H1 (cell line): ENCODE data around the gene FNDC5. TPM values are rescaled to one million over a fixed set of nuclear protein-coding genes. Genes with fewer than 3 reads are reported as not detected.

ENCODE experiments used
- CBX8 ChIP-seq: fragments of 300-800, 300-1000 bp; sonication (generic); IDR thresholded peaks from 2 replicates; pipeline ENCODE4 v1.7.1; 2016; ENCODE audit warnings: low read depth, low read length, borderline replicate concordance
- CREB1 ChIP-seq: IDR thresholded peaks from 2 replicates; pipeline ENCODE4 v1.6.1; 2012; ENCODE audit warnings: inconsistent platforms
- CTBP2 ChIP-seq: IDR thresholded peaks from 2 replicates; pipeline ENCODE4 v1.7.0; 2011; ENCODE audit warnings: borderline replicate concordance, mild to moderate bottlenecking, moderate library complexity, mixed read lengths, low read length; ENCODE audit not compliant: insufficient read depth, insufficient read length
- EP300 ChIP-seq, 2 experiments: IDR thresholded peaks; 1 replicate in 1 of 2; 2 replicates in 1 of 2; pipeline ENCODE4 v1.6.1; 2011 to 2012; ENCODE audit warnings: low read depth in 2 of 2, low read length in 2 of 2, mild to moderate bottlenecking in 2 of 2, borderline replicate concordance in 1 of 2, inconsistent platforms in 1 of 2, moderate library complexity in 1 of 2
- GABPA ChIP-seq: IDR thresholded peaks from 2 replicates; pipeline ENCODE4 v1.6.1; 2011; ENCODE audit warnings: mild to moderate bottlenecking, low read length, moderate library complexity, borderline replicate concordance; ENCODE audit not compliant: insufficient read depth
- HDAC2 ChIP-seq, 2 experiments: fragments of 300-600 bp in 1 of 2; sonication (generic) in 1 of 2; IDR thresholded peaks; 2 replicates each; pipeline ENCODE4 v1.6.1; 2011 to 2012; ENCODE audit warnings: low read depth in 2 of 2, low read length in 2 of 2, mild to moderate bottlenecking in 2 of 2, moderate library complexity in 2 of 2, borderline replicate concordance in 1 of 2, inconsistent platforms in 1 of 2
- KDM1A ChIP-seq: fragments of 200-600, 300-600 bp; sonication (generic); IDR thresholded peaks from 2 replicates; pipeline ENCODE4 v1.7.1; 2016; ENCODE audit warnings: mild to moderate bottlenecking, low read length, borderline replicate concordance
- KDM4A ChIP-seq: IDR thresholded peaks from one replicate; pipeline ENCODE4 v1.7.1; 2012; ENCODE audit warnings: low read depth, mild to moderate bottlenecking, moderate library complexity, low read length, inconsistent platforms; ENCODE audit not compliant: severe bottlenecking
- KDM5A ChIP-seq: fragments of 200-600 bp; IDR thresholded peaks from 2 replicates; pipeline ENCODE4 v1.7.1; 2012; ENCODE audit warnings: mild to moderate bottlenecking, low read length, inconsistent platforms, mixed read lengths
- MAFK ChIP-seq: IDR thresholded peaks from 2 replicates; pipeline ENCODE4 v1.6.1; 2012; ENCODE audit warnings: low read depth, mild to moderate bottlenecking, improper control_type of control experiment, low read length
- NRF1 ChIP-seq: IDR thresholded peaks from 2 replicates; pipeline ENCODE4 v1.6.1; 2011; ENCODE audit warnings: mild to moderate bottlenecking, low read depth, low read length, improper control_type of control experiment
- POU5F1 ChIP-seq: IDR thresholded peaks from 2 replicates; pipeline ENCODE4 v1.6.1; 2011; ENCODE audit warnings: low read depth, mild to moderate bottlenecking, low read length, moderate library complexity
- RAD21 ChIP-seq, 2 experiments: IDR thresholded peaks in 1 of 2; conservative IDR thresholded peaks in 1 of 2; 2 replicates each; pipeline ENCODE4 v1.6.1; 2011; ENCODE audit warnings: low read depth in 2 of 2, low read length in 2 of 2, improper control_type of control experiment in 1 of 2, inconsistent platforms in 1 of 2, mild to moderate bottlenecking in 1 of 2, moderate library complexity in 1 of 2
- RNF2 ChIP-seq: fragments of 200-900, 300-1000 bp; sonication (generic); IDR thresholded peaks from 2 replicates; pipeline ENCODE4 v1.7.1; 2016; ENCODE audit warnings: borderline replicate concordance, low read depth, mild to moderate bottlenecking, antibody characterized with exemption, low read length; ENCODE audit not compliant: poor library complexity, severe bottlenecking; ENCODE audit errors: missing control alignments
- SAP30 ChIP-seq: fragments of 300-600 bp; sonication (generic); IDR thresholded peaks from 2 replicates; pipeline ENCODE4 v1.7.1; 2012; ENCODE audit warnings: low read length, moderate library complexity, mild to moderate bottlenecking, inconsistent platforms; ENCODE audit not compliant: insufficient read depth, insufficient replicate concordance
- SIRT6 ChIP-seq: IDR thresholded peaks from one replicate; pipeline ENCODE4 v1.7.1; 2012; ENCODE audit warnings: low read length, inconsistent platforms
- SIX5 ChIP-seq: IDR thresholded peaks from 2 replicates; pipeline ENCODE4 v1.6.1; 2011; ENCODE audit warnings: mild to moderate bottlenecking, low read depth, low read length
- SP2 ChIP-seq: IDR thresholded peaks from 2 replicates; pipeline ENCODE4 v1.6.1; 2012; ENCODE audit warnings: mild to moderate bottlenecking, low read length, inconsistent platforms
- SP4 ChIP-seq: IDR thresholded peaks from 2 replicates; pipeline ENCODE4 v1.6.1; 2012; ENCODE audit warnings: low read length, inconsistent platforms
- TAF7 ChIP-seq: optimal IDR thresholded peaks from 2 replicates; pipeline ENCODE3; 2011; ENCODE audit warnings: low read depth, mild to moderate bottlenecking, inconsistent platforms, low read length, moderate library complexity, borderline replicate concordance
- TCF12 ChIP-seq: IDR thresholded peaks from 2 replicates; pipeline ENCODE4 v1.6.1; 2011; ENCODE audit warnings: low read depth, mild to moderate bottlenecking, low read length
- polyA plus RNA-seq, 7 experiments: library from polyadenylated mRNA; depleted of rRNA in 3 of 7; stranded (reverse) in 5 of 7; unstranded in 2 of 7; fragments of >200 nt in 5 of 7; fragments of 200-250 nt in 2 of 7; gene quantifications; 1 replicate in 5 of 7; 2 replicates in 1 of 7; 4 replicates in 1 of 7; pipeline versions ENCODE4 v1.2.1 to v1.2.3, GENCODE V29; 2011 to 2013; ENCODE audit warnings: missing spikeins in 2 of 7, mixed read lengths in 2 of 7
- total RNA-seq: library from RNA; stranded (reverse); fragmentation: NEBNext Ultra II Directional; extraction: Animal tissue kit (Norgen Biotek cat#: 25700); gene quantifications from 2 replicates; pipeline ENCODE4 v1.2.1, GENCODE V29; 2021

The FNDC5 gene
- total and polyA plus RNA-seq, 2 of the 8 experiments (the other 6 are each of a cell fraction or from before 2014, with no cell fraction given), result 1.8 to 2.0 TPM

- TF ChIP-seq CREB1 (no peak; the same call in 1 of the 2 replicates), EP300 (IDR thresholded peaks at IDR 0.05; ENCODE audit: borderline replicate concordance in 1 of 2, low read depth in 2 of 2, low read length in 2 of 2) (no peak), HDAC2 (IDR thresholded peaks at IDR 0.05; ENCODE audit: borderline replicate concordance in 1 of 2, low read depth in 2 of 2, low read length in 2 of 2) (0 out of 4 replicates have a peak, but pooled peaks of 1 of the 2 experiments have one; percentile 77), TAF7 (peak; percentile 48), KDM4A (no peak), KDM1A (no peak), GABPA (no peak), RNF2 (no peak), KDM5A (no peak), POU5F1 (no peak), SIX5 (no peak), SP2 (no peak), SAP30 (no peak), SP4 (peak; percentile 70; the same call in 1 of the 2 replicates), TCF12 (peak; percentile 68; the same call in 1 of the 2 replicates), RAD21 (IDR thresholded peaks at IDR 0.05 in 1 of 2, conservative IDR thresholded peaks at IDR 0.05 in 1 of 2; ENCODE audit: low read depth in 2 of 2, low read length in 2 of 2) (peak; percentile 34 to 57; a peak in 3 of 4 replicates), MAFK (no peak), CBX8 (no peak), NRF1 (0 out of 2 replicates have a peak, but pooled peaks have one; percentile 2), SIRT6 (no peak), CTBP2 (no peak)
- TF ChIP-seq, all 59 proteins: peak for 19
Measured at GRCh38 chr1:32892368-32893197, 21.9 kb upstream of the FNDC5 start (continued).
